DOHH2 (cell line): ENCODE data around the gene MED12.
"Not testable (repeated sequence)": the region's sequence is repeated elsewhere in the genome, so short reads cannot be mapped to it uniquely, and the experiment has no call there.

ENCODE experiments used
- H3F3A ChIP-seq: fragments of 200-600 bp; sonication (generic), shearing (Covaris generic); 2 replicates; pipeline ENCODE4 v1.6.0; 2016; ENCODE audit warnings: antibody characterized with exemption, mild to moderate bottlenecking; ENCODE audit not compliant: control insufficient read depth, insufficient read depth
- H3K27ac ChIP-seq: fragments of 200-600 bp; sonication (generic); 2 replicates; pipeline ENCODE4 v1.5.1; 2014; ENCODE audit warnings: low read depth, mild to moderate bottlenecking, low read length, moderate library complexity
- H3K27me3 ChIP-seq: fragments of 200-600 bp; sonication (generic); 2 replicates; pipeline ENCODE4 v1.6.1; 2014; ENCODE audit warnings: mild to moderate bottlenecking, low read length, mixed read lengths; ENCODE audit not compliant: control insufficient read depth
- H3K36me3 ChIP-seq: fragments of 200-600 bp; sonication (generic); 2 replicates; pipeline ENCODE4 v1.6.1; 2014; ENCODE audit warnings: mild to moderate bottlenecking, low read length, moderate library complexity, mixed read lengths; ENCODE audit not compliant: control insufficient read depth
- H3K4me1 ChIP-seq: fragments of 200-600 bp; sonication (generic); 2 replicates; pipeline ENCODE4 v1.6.1; 2014; ENCODE audit warnings: mild to moderate bottlenecking, low read length, mixed read lengths; ENCODE audit not compliant: control insufficient read depth
- H3K4me2 ChIP-seq: fragments of 200-600 bp; sonication (generic); 2 replicates; pipeline ENCODE4 v1.6.0; 2014; ENCODE audit warnings: mild to moderate bottlenecking, low read length, moderate library complexity
- H3K4me3 ChIP-seq: fragments of 200-600 bp; sonication (generic); 2 replicates; pipeline ENCODE4 v1.5.1; 2014; ENCODE audit warnings: mild to moderate bottlenecking, low read length, mixed read lengths
- H3K79me2 ChIP-seq: fragments of 200-600 bp; sonication (generic); 2 replicates; pipeline ENCODE4 v1.6.1; 2014; ENCODE audit warnings: mild to moderate bottlenecking, low read length, mixed read lengths; ENCODE audit not compliant: control insufficient read depth
- H3K9me2 ChIP-seq: fragments of 200-600 bp; sonication (generic); replicated peaks from 2 replicates; pipeline ENCODE4 v1.6.1; 2014; ENCODE audit warnings: mild to moderate bottlenecking, low read length, mixed read lengths; ENCODE audit not compliant: control insufficient read depth
- H3K9me3 ChIP-seq: fragments of 200-600 bp; sonication (generic); 2 replicates; pipeline ENCODE4 v1.6.1; 2014; ENCODE audit warnings: antibody characterized with exemption, low read length, mixed read lengths; ENCODE audit not compliant: control insufficient read depth, insufficient read depth
- H4K20me1 ChIP-seq: fragments of 200-600 bp; sonication (generic); 2 replicates; pipeline ENCODE4 v1.6.0; 2014; ENCODE audit warnings: low read depth, mild to moderate bottlenecking, antibody characterized with exemption, low read length, moderate library complexity; ENCODE audit not compliant: control insufficient read depth, insufficient read depth
- CTCF ChIP-seq: fragments of 200-600 bp; sonication (generic); IDR thresholded peaks from one replicate; pipeline ENCODE4 v1.5.1; 2014; ENCODE audit warnings: antibody characterized with exemption, mild to moderate bottlenecking, low read depth, low read length; ENCODE audit not compliant: poor library complexity, severe bottlenecking
- EZH2phosphoT487 ChIP-seq: fragments of 200-600 bp; sonication (generic); IDR thresholded peaks from 2 replicates; pipeline ENCODE4 v1.6.1; 2017; ENCODE audit warnings: borderline replicate concordance, mild to moderate bottlenecking, antibody characterized with exemption, low read length, moderate library complexity, mixed read lengths

The MED12 gene

GRCh38 chrX:71178908-71179307 lies 60.5 kb downstream of the MED12 start:
- H3K36me3 ChIP-seq: no peaks in the 10 kb centered on the region
- no peaks in the 10 kb centered on the region for H3K27me3 ChIP-seq
- TF ChIP-seq EZH2phosphoT487 (no peak), CTCF (peak; percentile 57)
- no peak overlapping the region for H3K4me3 ChIP-seq
- H3K4me1 ChIP-seq: peaks cover 27% of the 10 kb centered on the region
- H3K9me3 ChIP-seq: no peaks in the 10 kb centered on the region
- H3K79me2 ChIP-seq: no peaks in the 10 kb centered on the region
- no peaks in the 10 kb centered on the region for H3K9me2 ChIP-seq
- H3F3A ChIP-seq: peaks cover 2% of the 10 kb centered on the region; the same call in 1 of the 2 replicates
- no peak overlapping the region for H3K27ac ChIP-seq
- H4K20me1 ChIP-seq: no peaks in the 10 kb centered on the region
- no peak overlapping the region for H3K4me2 ChIP-seq

- Histone ChIP-seq H3K4me3 (peak overlapping the region; percentile 79), H3K4me1 (peaks cover 27% of the 10 kb centered on the region), H3K4me2 (peak overlapping the region; percentile 84)
- not testable (repeated sequence) for H3K9me3 ChIP-seq, H3K9me2 ChIP-seq, H3K27ac ChIP-seq, H3K79me2 ChIP-seq, H4K20me1 ChIP-seq, H3K27me3 ChIP-seq, H3F3A ChIP-seq, H3K36me3 ChIP-seq
Observed at GRCh38 chrX:71180579-71181265, 62.3 kb downstream of the MED12 start.

- peaks cover 2% of the 10 kb centered on the region; the same call in 1 of the 2 replicates for H3F3A ChIP-seq
- peak overlapping the region; percentile 79 for H3K4me3 ChIP-seq
- no peaks in the 10 kb centered on the region for H3K9me2 ChIP-seq
- H3K79me2 ChIP-seq: no peaks in the 10 kb centered on the region
- no peaks in the 10 kb centered on the region for H3K36me3 ChIP-seq
- TF ChIP-seq EZH2phosphoT487: no peak
- TF ChIP-seq CTCF: no peak
- H4K20me1 ChIP-seq: no peaks in the 10 kb centered on the region
- peak overlapping the region; percentile 84 for H3K4me2 ChIP-seq
- peaks cover 27% of the 10 kb centered on the region for H3K4me1 ChIP-seq
- H3K27ac ChIP-seq: peak overlapping the region; percentile 89
- H3K9me3 ChIP-seq: no peaks in the 10 kb centered on the region
- H3K27me3 ChIP-seq: no peaks in the 10 kb centered on the region
Observed at GRCh38 chrX:71181558-71181909, 63.1 kb downstream of the MED12 start.

- peak overlapping the region; percentile 79 for H3K4me3 ChIP-seq
Observed at GRCh38 chrX:71181910-71182799, 63.8 kb downstream of the MED12 start.

More at GRCh38 chrX:71181910-71182799, 63.8 kb downstream of the MED12 start:
- Histone ChIP-seq H3K9me3 (no peaks in the 10 kb centered on the region), H3K4me1 (peaks cover 27% of the 10 kb centered on the region), H3K4me2 (peak overlapping the region; percentile 84), H3F3A (peaks cover 2% of the 10 kb centered on the region; the same call in 1 of the 2 replicates), H3K27ac (peak overlapping the region; percentile 89), H3K79me2 (no peaks in the 10 kb centered on the region), H4K20me1 (no peaks in the 10 kb centered on the region), H3K9me2 (no peaks in the 10 kb centered on the region), H3K27me3 (no peaks in the 10 kb centered on the region), H3K36me3 (no peaks in the 10 kb centered on the region)
- TF ChIP-seq EZH2phosphoT487 (no peak), CTCF (no peak)
